Measurements from ENCODE around the gene HDGF.

The HDGF gene

DNA sequence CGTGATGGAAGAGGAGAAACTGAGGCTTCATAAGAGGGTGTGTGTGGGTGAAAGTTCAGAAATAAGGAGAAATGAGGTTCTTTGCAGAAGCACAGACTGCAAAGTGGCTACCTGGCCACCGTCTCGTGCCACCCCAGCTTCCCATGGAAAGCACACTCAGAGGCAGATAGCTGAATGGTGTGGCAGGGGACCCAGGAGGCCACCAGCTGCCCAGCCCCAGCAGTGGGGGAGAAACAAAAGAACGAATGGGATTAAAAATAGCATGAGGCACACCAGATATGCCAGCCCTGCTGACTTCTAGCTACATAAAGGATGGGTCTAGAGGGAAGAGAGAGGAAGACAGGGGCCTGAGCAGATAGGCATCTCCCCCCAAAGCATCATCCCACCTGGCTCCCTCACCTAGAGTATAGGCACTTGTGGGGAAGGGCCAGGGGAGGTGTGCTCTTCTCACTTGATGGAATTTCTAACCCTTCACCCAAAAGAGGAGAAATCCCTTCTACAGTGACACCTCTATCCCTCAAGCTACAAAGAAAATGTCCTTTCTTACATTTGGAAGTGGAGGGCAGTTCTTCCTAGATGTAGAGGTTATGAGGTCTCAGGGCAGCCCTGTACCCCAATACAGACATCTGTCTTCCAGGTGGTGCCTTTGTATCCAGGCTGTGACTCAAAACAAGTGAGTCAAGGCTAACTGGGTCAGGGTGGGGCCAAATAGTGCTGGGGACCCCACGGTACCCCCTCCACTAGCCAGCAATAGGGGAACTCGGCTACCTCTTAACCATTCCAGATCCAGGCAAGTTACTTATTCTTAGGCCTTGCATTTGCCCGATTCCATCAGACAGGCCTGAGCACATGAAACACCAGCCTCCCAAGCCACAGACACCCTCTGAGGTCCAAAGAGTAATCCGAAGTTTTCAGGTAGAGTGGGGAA lies 3.5 kb downstream of the HDGF start:
- H2AK5ac ChIP-seq (ENCODE audit: low read length), result peak overlapping the region; percentile 94

DNA sequence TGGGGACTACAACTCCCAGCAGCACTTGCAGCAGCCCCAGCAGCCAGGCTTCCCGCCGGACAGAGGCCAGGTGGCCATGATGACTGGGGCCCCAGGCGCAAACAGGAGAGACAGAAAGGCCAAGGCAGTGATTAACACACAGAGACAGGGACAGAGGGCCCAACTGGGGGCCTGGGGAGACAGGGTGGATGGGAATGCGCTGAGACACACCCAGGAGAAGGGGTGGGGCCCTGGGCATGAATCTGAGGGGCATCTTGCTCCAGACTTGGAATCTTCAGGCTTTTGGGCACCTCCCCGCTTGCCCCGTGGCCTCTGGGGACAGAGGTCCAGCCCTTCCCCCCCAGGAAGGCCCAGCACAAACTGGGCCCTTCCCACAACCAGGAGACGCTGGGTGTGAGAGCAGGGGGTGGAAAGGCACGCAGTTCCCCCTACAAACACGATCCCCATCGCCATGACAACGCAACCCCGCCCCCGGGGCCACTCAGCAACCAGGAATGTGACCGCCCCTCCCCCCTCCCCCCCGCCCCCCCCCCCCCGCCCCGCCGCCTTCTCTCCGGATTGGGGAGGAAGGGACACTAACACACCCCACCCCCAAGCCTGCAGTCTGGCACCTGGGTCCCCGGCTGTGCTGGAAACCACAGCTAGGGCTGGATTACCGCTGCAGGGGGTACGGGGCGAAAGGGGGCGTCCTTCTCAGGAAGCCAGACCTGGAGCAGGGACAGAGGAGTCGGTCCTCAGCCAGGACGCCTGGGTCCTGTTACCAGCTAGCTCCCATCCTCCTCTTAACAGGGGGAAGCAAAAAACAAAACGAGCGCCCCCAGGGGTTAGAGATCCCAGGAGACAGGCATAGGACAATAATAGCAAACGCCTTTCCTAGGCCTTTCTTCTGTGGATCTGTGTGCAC lies 4.5 kb downstream of the HDGF start:
- peak overlapping the region; percentile 86 for H3K9ac ChIP-seq (ENCODE audit: low read length)
- peak overlapping the region; percentile 100 for H3K27ac ChIP-seq (ENCODE audit: low read depth, low read length)
- H4K12ac ChIP-seq (ENCODE audit: low read depth, low read length), result peak overlapping the region; percentile 98
- H4K8ac ChIP-seq (ENCODE audit: low read depth, low read length), result peak overlapping the region; percentile 98
- H4K91ac ChIP-seq (ENCODE audit: low read depth, low read length), result peak overlapping the region; percentile 100
- DNase-seq, result peak; percentile 91 to 93
- H2AFZ ChIP-seq (ENCODE audit: insufficient read depth, low read length, poor library complexity), result peak overlapping the region; percentile 67
- H2BK12ac ChIP-seq (ENCODE audit: low read length), result peak overlapping the region; percentile 82
- H3K36me3 ChIP-seq (ENCODE audit: control insufficient read depth in 1 of 2, insufficient read depth in 2 of 2, low read length in 2 of 2), result peaks cover 33 to 40% of the 10 kb centered on the region in 2 experiments
- H3K27me3 ChIP-seq (ENCODE audit: insufficient read depth, low read length), result no peaks in the 10 kb centered on the region
- H3K4me1 ChIP-seq (ENCODE audit: control insufficient read depth in 1 of 2, insufficient read depth in 2 of 2, low read length in 2 of 2), result peaks cover 42% of the 10 kb centered on the region in 2 experiments
- H2BK5ac ChIP-seq (ENCODE audit: low read depth, low read length, poor library complexity), result peak overlapping the region; percentile 100
- WGBS (ENCODE audit: extremely low coverage, insufficient coverage, insufficient read length), result no CpG with 5 or more reads among the region's 29 CpGs
- H2BK120ac ChIP-seq (ENCODE audit: insufficient read depth, low read length, poor library complexity), result peak overlapping the region; percentile 100
- H3K18ac ChIP-seq (ENCODE audit: low read length), result peak overlapping the region; percentile 94
- H3K14ac ChIP-seq (ENCODE audit: low read length), result peak overlapping the region; percentile 98
- H2AK5ac ChIP-seq (ENCODE audit: low read length), result peak overlapping the region; percentile 99
- peaks cover 2% of the 10 kb centered on the region for H3K9me3 ChIP-seq (ENCODE audit: insufficient read depth, low read depth, low read length)
- no peak overlapping the region for H3K23ac ChIP-seq (ENCODE audit: low read length)
- H3K4me3 ChIP-seq (ENCODE audit: low read depth, low read length), result peak overlapping the region; percentile 51
- peak overlapping the region; percentile 83 for H3K4me2 ChIP-seq (ENCODE audit: low read length)
- peaks cover 44% of the 10 kb centered on the region for H3K79me1 ChIP-seq (ENCODE audit: low read length)
- H3K4ac ChIP-seq (ENCODE audit: low read depth, low read length), result peak overlapping the region; percentile 99
- peaks cover 54% of the 10 kb centered on the region for H3K79me2 ChIP-seq (ENCODE audit: control insufficient read depth, insufficient read depth, low read length, poor library complexity)

More for the DNA sequence above, 3.5 kb downstream of the HDGF start:
- Histone ChIP-seq H3K4me2 (ENCODE audit: low read length) (peak overlapping the region; percentile 55), H3K14ac (ENCODE audit: low read length) (peak overlapping the region; percentile 94), H3K27me3 (ENCODE audit: insufficient read depth, low read length) (no peaks in the 10 kb centered on the region), H3K18ac (ENCODE audit: low read length) (peak overlapping the region; percentile 86), H2AFZ (ENCODE audit: insufficient read depth, low read length, poor library complexity) (no peak overlapping the region), H3K23ac (ENCODE audit: low read length) (no peak overlapping the region), H2BK5ac (ENCODE audit: low read depth, low read length, poor library complexity) (peak overlapping the region; percentile 94), H2BK120ac (ENCODE audit: insufficient read depth, low read length, poor library complexity) (peak overlapping the region; percentile 87), H3K9ac (ENCODE audit: low read length) (peak overlapping the region; percentile 23), H3K9me3 (ENCODE audit: insufficient read depth, low read depth, low read length) (peaks cover 2% of the 10 kb centered on the region), H3K4me1 (ENCODE audit: control insufficient read depth in 1 of 2, insufficient read depth in 2 of 2, low read length in 2 of 2) (peaks cover 39 to 45% of the 10 kb centered on the region in 2 experiments), H4K8ac (ENCODE audit: low read depth, low read length) (peak overlapping the region; percentile 87), H3K27ac (ENCODE audit: low read depth, low read length) (peak overlapping the region; percentile 100), H4K91ac (ENCODE audit: low read depth, low read length) (peak overlapping the region; percentile 99), H2BK12ac (ENCODE audit: low read length) (peak overlapping the region; percentile 87), H3K4me3 (ENCODE audit: low read depth, low read length) (no peak overlapping the region), H4K12ac (ENCODE audit: low read depth, low read length) (peak overlapping the region; percentile 92), H3K36me3 (ENCODE audit: control insufficient read depth in 1 of 2, insufficient read depth in 2 of 2, low read length in 2 of 2) (peaks cover 30 to 31% of the 10 kb centered on the region in 2 experiments), H3K79me1 (ENCODE audit: low read length) (peaks cover 48% of the 10 kb centered on the region), H3K79me2 (ENCODE audit: control insufficient read depth, insufficient read depth, low read length, poor library complexity) (peaks cover 58% of the 10 kb centered on the region), H3K4ac (ENCODE audit: low read depth, low read length) (peak overlapping the region; percentile 99)
- DNase-seq, result peak; percentile 15 to 18
- WGBS (ENCODE audit: extremely low coverage, insufficient coverage, insufficient read length), result no CpG with 5 or more reads among the region's 8 CpGs

DNA sequence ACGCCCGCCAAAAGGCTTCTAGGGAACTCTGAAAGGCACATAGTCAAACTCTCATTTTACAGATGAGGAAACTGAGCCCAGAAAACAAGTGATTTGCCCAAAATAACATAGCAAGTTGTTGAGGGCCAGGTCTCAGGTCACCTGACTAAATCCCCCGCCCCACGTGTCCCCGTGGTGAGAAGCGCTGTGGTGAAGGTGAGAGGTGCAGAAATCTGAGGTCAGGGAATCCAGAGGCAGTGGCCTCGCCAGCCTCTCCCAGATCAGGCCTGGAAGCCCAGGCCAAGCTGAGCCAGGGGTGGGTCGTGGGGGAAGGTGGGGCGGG lies 5.1 kb downstream of the HDGF start:
- peak overlapping the region; percentile 93 for H2BK120ac ChIP-seq (ENCODE audit: insufficient read depth, low read length, poor library complexity)
- peak overlapping the region; percentile 100 for H3K27ac ChIP-seq (ENCODE audit: low read depth, low read length)
- peak overlapping the region; percentile 96 for H3K18ac ChIP-seq (ENCODE audit: low read length)
- peaks cover 52% of the 10 kb centered on the region for H3K79me2 ChIP-seq (ENCODE audit: control insufficient read depth, insufficient read depth, low read length, poor library complexity)
- H4K12ac ChIP-seq (ENCODE audit: low read depth, low read length), result peak overlapping the region; percentile 84
- H3K36me3 ChIP-seq (ENCODE audit: control insufficient read depth in 1 of 2, insufficient read depth in 2 of 2, low read length in 2 of 2), result peaks cover 33 to 40% of the 10 kb centered on the region in 2 experiments
- peaks cover 41% of the 10 kb centered on the region for H3K79me1 ChIP-seq (ENCODE audit: low read length)
- no peak overlapping the region for H3K4me3 ChIP-seq (ENCODE audit: low read depth, low read length)
- peak overlapping the region; percentile 68 for H3K9ac ChIP-seq (ENCODE audit: low read length)
- H4K8ac ChIP-seq (ENCODE audit: low read depth, low read length), result peak overlapping the region; percentile 97
- peak overlapping the region; percentile 93 for H3K4ac ChIP-seq (ENCODE audit: low read depth, low read length)
- H3K27me3 ChIP-seq (ENCODE audit: insufficient read depth, low read length), result no peaks in the 10 kb centered on the region
- H4K91ac ChIP-seq (ENCODE audit: low read depth, low read length), result peak overlapping the region; percentile 94
- H2AK5ac ChIP-seq (ENCODE audit: low read length), result peak overlapping the region; percentile 89
- peak overlapping the region; percentile 61 for H2AFZ ChIP-seq (ENCODE audit: insufficient read depth, low read length, poor library complexity)
- peak overlapping the region; percentile 47 for H2BK12ac ChIP-seq (ENCODE audit: low read length)
- peak overlapping the region; percentile 79 for H2BK5ac ChIP-seq (ENCODE audit: low read depth, low read length, poor library complexity)
- WGBS (ENCODE audit: extremely low coverage, insufficient coverage, insufficient read length), result no CpG with 5 or more reads among the region's 9 CpGs
- peak overlapping the region; percentile 67 for H3K4me2 ChIP-seq (ENCODE audit: low read length)
- H3K23ac ChIP-seq (ENCODE audit: low read length), result no peak overlapping the region
- H3K9me3 ChIP-seq (ENCODE audit: insufficient read depth, low read depth, low read length), result peaks cover 2% of the 10 kb centered on the region
- DNase-seq, result no peak
- peak overlapping the region; percentile 95 for H3K14ac ChIP-seq (ENCODE audit: low read length)
- peaks cover 45% of the 10 kb centered on the region in 2 experiments for H3K4me1 ChIP-seq (ENCODE audit: control insufficient read depth in 1 of 2, insufficient read depth in 2 of 2, low read length in 2 of 2)

DNA sequence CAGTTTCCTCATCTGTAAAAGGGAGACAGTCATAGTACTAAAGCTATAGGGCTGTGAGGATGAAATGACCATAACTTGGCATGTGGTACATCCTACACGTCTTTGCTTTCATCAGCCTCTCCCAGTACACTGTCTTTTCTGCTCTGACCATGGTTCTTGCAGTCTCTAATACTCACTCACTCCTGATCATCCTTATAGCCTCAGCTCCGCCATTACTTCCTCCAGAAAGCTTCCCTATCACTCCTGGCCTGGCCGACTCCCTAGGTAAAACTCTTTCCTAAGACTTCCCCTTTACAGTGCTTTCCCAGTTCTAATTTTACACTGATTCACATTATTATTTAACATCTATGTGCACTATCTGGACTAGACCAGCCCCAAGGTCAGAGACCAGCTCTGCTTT lies 5.6 kb downstream of the HDGF start:
- H3K14ac ChIP-seq (ENCODE audit: low read length), result no peak overlapping the region
- peak overlapping the region; percentile 93 for H3K4ac ChIP-seq (ENCODE audit: low read depth, low read length)
- no peaks in the 10 kb centered on the region for H3K27me3 ChIP-seq (ENCODE audit: insufficient read depth, low read length)
- H4K12ac ChIP-seq (ENCODE audit: low read depth, low read length), result no peak overlapping the region
- peak overlapping the region; percentile 2 for H2BK5ac ChIP-seq (ENCODE audit: low read depth, low read length, poor library complexity)
- peaks cover 37% of the 10 kb centered on the region for H3K79me1 ChIP-seq (ENCODE audit: low read length)
- peak overlapping the region; percentile 97 for H4K8ac ChIP-seq (ENCODE audit: low read depth, low read length)
- no peak overlapping the region for H2AFZ ChIP-seq (ENCODE audit: insufficient read depth, low read length, poor library complexity)
- H4K91ac ChIP-seq (ENCODE audit: low read depth, low read length), result peak overlapping the region; percentile 94
- peaks cover 45 to 47% of the 10 kb centered on the region in 2 experiments for H3K4me1 ChIP-seq (ENCODE audit: control insufficient read depth in 1 of 2, insufficient read depth in 2 of 2, low read length in 2 of 2)
- DNase-seq, result no peak
- no peak overlapping the region for H3K4me3 ChIP-seq (ENCODE audit: low read depth, low read length)
- H2BK12ac ChIP-seq (ENCODE audit: low read length), result no peak overlapping the region
- no peak overlapping the region for H3K23ac ChIP-seq (ENCODE audit: low read length)
- H2AK5ac ChIP-seq (ENCODE audit: low read length), result no peak overlapping the region
- no CpG with 5 or more reads among the region's 3 CpGs for WGBS (ENCODE audit: extremely low coverage, insufficient coverage, insufficient read length)
- no peak overlapping the region for H2BK120ac ChIP-seq (ENCODE audit: insufficient read depth, low read length, poor library complexity)
- H3K9me3 ChIP-seq (ENCODE audit: insufficient read depth, low read depth, low read length), result peaks cover 2% of the 10 kb centered on the region
- H3K4me2 ChIP-seq (ENCODE audit: low read length), result peak overlapping the region; percentile 67
- H3K27ac ChIP-seq (ENCODE audit: low read depth, low read length), result no peak overlapping the region
- peak overlapping the region; percentile 11 for H3K9ac ChIP-seq (ENCODE audit: low read length)
- peaks cover 48% of the 10 kb centered on the region for H3K79me2 ChIP-seq (ENCODE audit: control insufficient read depth, insufficient read depth, low read length, poor library complexity)
- H3K36me3 ChIP-seq (ENCODE audit: control insufficient read depth in 1 of 2, insufficient read depth in 2 of 2, low read length in 2 of 2), result peaks cover 33 to 40% of the 10 kb centered on the region in 2 experiments
- H3K18ac ChIP-seq (ENCODE audit: low read length), result no peak overlapping the region
